ENCODE results near the gene PGAP1. TPM values are rescaled to one million over a fixed set of nuclear protein-coding genes. Genes with fewer than 3 reads are reported as not detected.

Gene PGAP1
- total RNA-seq, 1 donor from 2014 or later = 6.1 TPM

DNA sequence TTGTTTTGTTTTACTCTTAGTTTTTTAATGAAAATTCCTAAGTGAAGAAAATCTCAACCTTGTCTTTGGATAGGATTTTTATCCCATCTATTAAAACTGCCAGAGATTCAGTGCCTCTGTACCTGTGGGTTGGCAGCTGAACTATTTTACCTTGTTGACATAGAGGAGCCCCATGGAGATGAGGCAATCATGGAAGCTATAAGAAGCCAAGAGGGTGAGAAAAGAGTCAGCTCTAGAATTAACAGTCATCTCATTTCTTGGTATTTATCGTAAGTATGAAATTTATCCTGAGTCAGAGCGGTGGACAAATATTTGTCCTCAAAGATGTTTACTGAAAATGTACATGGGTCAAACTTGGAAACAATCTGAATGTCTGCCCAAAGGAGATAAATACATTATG lies 35.8 kb upstream of the PGAP1 start:
- H3K36me3 ChIP-seq (ENCODE audit: control insufficient read depth, insufficient read depth, low read length) = no peaks in the 10 kb centered on the region
- no peaks in the 10 kb centered on the region for H3K27me3 ChIP-seq (ENCODE audit: control insufficient read depth, insufficient read depth, low read length)
- no peak for TF ChIP-seq CTCF (IDR thresholded peaks at IDR 0.05; ENCODE audit: insufficient read depth, low read length, severe bottlenecking)
- FAIRE-seq = no peak
- no peak overlapping the region for H3K4me3 ChIP-seq (ENCODE audit: low read depth, low read length)
- DNase-seq (ENCODE audit: low read depth) = no peak

DNA sequence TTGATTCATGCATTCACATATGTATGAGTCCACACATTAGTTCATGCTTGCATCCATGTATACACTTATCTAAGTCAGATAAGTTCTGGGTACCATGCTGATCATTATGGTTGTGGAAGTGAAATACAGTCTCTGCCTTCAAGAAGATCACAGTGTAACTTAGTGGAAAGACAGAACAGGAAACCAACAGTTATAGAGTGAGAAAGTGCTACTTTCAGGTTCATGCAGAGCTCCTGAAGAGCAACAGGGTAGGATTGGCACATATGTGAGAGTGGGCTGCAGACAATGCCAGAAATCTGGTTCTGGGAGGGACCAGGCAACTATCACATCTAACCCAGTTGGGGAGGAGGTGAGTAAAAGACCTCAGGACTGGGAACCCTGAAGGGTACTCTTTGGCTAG lies 35.4 kb upstream of the PGAP1 start:
- no peak for DNase-seq (ENCODE audit: low read depth)
- H3K36me3 ChIP-seq (ENCODE audit: control insufficient read depth, insufficient read depth, low read length) = no peaks in the 10 kb centered on the region
- TF ChIP-seq CTCF (IDR thresholded peaks at IDR 0.05; ENCODE audit: insufficient read depth, low read length, severe bottlenecking) = no peak
- FAIRE-seq = no peak
- H3K4me3 ChIP-seq (ENCODE audit: low read depth, low read length) = no peak overlapping the region
- no peaks in the 10 kb centered on the region for H3K27me3 ChIP-seq (ENCODE audit: control insufficient read depth, insufficient read depth, low read length)

DNA sequence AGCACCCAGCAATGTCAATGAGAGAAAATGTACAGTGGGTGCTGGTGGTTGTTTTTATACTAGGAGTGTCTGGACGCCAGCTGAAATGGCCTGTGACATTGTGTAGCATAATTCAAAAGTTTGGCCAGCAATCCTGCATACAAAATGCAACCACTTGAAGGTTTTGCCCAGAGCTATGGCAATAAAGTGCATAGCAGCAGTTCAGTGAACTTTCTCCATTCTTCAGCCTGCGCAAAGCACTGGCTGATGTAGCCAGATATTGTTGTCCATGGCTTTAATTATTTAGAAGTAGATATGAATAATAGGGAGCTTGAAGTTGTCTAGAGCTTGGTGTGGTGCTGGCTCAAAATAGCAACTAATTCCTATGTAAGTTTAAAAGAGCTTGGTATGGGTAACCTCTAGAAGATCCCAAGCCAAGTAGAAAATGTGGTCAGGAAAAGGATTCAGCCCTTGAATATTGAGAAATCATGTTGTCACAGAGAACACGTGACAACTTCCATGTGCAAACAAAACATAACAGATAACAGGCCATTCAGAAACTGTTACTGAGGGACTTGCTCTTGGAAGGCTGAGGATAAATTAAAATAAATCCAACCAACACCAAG lies 33.3 kb upstream of the PGAP1 start:
- H3K4me3 ChIP-seq (ENCODE audit: low read depth, low read length) = no peak overlapping the region
- no peaks in the 10 kb centered on the region for H3K27me3 ChIP-seq (ENCODE audit: control insufficient read depth, insufficient read depth, low read length)
- no peaks in the 10 kb centered on the region for H3K36me3 ChIP-seq (ENCODE audit: control insufficient read depth, insufficient read depth, low read length)
- DNase-seq (ENCODE audit: low read depth) = peak; percentile 48
- no peak for TF ChIP-seq CTCF (IDR thresholded peaks at IDR 0.05; ENCODE audit: insufficient read depth, low read length, severe bottlenecking)
- FAIRE-seq = no peak

- no peaks in the 10 kb centered on the region for H3K27me3 ChIP-seq (ENCODE audit: control insufficient read depth, insufficient read depth, low read length)
- FAIRE-seq (no peak), DNase-seq (ENCODE audit: low read depth) (no peak)
- no peak overlapping the region for H3K4me3 ChIP-seq (ENCODE audit: low read depth, low read length)
- H3K36me3 ChIP-seq (ENCODE audit: control insufficient read depth, insufficient read depth, low read length) = no peaks in the 10 kb centered on the region
- no peak for TF ChIP-seq CTCF (IDR thresholded peaks at IDR 0.05; ENCODE audit: insufficient read depth, low read length, severe bottlenecking)
Observed at GRCh38 chr2:196959281-196959680, 32.8 kb upstream of the PGAP1 start.

DNA sequence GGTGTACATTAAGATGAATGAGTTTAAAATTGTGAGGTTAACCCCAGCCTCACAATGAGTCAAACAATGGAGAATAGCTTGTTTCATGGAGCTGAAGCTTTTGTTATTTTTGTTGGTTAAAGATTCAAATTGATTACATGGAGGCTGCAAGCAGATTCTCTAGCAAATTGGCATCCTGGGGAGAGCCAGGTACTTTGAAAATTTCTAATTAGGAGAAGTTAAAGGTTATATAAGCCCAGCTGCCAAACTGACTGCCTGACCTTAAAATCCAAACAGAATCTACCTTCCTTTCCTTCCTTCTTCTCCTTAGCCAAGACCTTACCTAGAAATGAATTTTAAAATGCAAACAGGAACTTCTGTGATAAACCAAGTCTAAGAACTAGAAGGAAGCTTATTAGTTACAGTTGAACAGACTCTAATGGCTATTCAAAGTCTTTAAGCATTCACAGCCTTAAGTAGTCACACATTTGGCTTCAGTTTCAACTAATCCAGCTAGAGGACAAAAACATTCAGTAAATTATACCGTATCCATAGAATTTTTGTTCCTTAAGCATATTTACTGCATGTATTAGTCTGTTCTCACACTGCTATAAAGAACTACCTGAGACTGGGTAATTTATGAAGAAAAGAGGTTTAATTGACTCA lies 31.5 kb upstream of the PGAP1 start:
- no peak for TF ChIP-seq CTCF (IDR thresholded peaks at IDR 0.05; ENCODE audit: insufficient read depth, low read length, severe bottlenecking)
- Histone ChIP-seq H3K4me3 (ENCODE audit: low read depth, low read length) (no peak overlapping the region), H3K27me3 (ENCODE audit: control insufficient read depth, insufficient read depth, low read length) (no peaks in the 10 kb centered on the region), H3K36me3 (ENCODE audit: control insufficient read depth, insufficient read depth, low read length) (no peaks in the 10 kb centered on the region)
- no peak for DNase-seq (ENCODE audit: low read depth)
- no peak for FAIRE-seq

DNA sequence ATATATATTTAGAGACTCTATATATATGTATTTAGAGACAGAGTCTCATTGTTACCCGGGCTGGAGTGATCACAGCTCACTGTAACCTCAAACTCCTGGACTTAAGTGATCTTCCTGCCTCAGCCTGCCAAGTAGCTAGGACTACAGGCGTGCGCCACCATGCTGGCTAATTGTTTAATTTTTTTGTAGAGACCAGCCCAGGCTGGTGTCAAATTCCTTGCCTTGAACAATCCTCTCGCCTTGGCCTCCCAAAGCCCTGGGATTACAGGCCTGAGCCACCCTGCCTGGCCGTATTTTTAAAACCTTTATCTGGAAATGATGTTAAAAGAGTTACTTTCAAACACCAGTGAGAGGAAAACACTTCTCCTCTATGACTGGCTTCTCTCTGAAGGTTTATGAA lies 30.9 kb upstream of the PGAP1 start:
- FAIRE-seq (no peak), DNase-seq (ENCODE audit: low read depth) (no peak)
- no peaks in the 10 kb centered on the region for H3K36me3 ChIP-seq (ENCODE audit: control insufficient read depth, insufficient read depth, low read length)
- no peak for TF ChIP-seq CTCF (IDR thresholded peaks at IDR 0.05; ENCODE audit: insufficient read depth, low read length, severe bottlenecking)
- H3K4me3 ChIP-seq (ENCODE audit: low read depth, low read length) = no peak overlapping the region
- H3K27me3 ChIP-seq (ENCODE audit: control insufficient read depth, insufficient read depth, low read length) = no peaks in the 10 kb centered on the region

Data from bronchial epithelial cell (primary cell).